GM18511 (cell line): ENCODE results near the gene IKZF1.

Experiments used
- ATAC-seq: cut with Tn5 transposase; IDR thresholded peaks from one replicate; pipeline ENCODE4 v1.9.1; 2021; ENCODE audit warnings: mild to moderate bottlenecking, moderate library complexity; ENCODE audit not compliant: unreplicated experiment

The IKZF1 gene

GRCh38 chr7:50369143-50370026 is 64.9 kb downstream of the IKZF1 start:
- no peak for ATAC-seq

- ATAC-seq: no peak
Observed at GRCh38 chr7:50370884-50371283, 66.4 kb downstream of the IKZF1 start.

- no peak for ATAC-seq
Observed at GRCh38 chr7:50371551-50372021, 67.1 kb downstream of the IKZF1 start.

GRCh38 chr7:50372923-50373322 is 68.4 kb downstream of the IKZF1 start:
- ATAC-seq: no peak

- no peak for ATAC-seq
Observed at GRCh38 chr7:50376056-50376820, 71.7 kb downstream of the IKZF1 start.

GRCh38 chr7:50377356-50377755 is 72.8 kb downstream of the IKZF1 start:
- no peak for ATAC-seq

GRCh38 chr7:50379082-50379481 is 74.6 kb downstream of the IKZF1 start:
- ATAC-seq: no peak

- no peak for ATAC-seq
Observed at GRCh38 chr7:50379539-50379938, 75.0 kb downstream of the IKZF1 start.

- no peak for ATAC-seq
Observed at GRCh38 chr7:50382455-50382854, 77.9 kb downstream of the IKZF1 start.

- ATAC-seq: no peak
Observed at GRCh38 chr7:50387351-50387750, 82.8 kb downstream of the IKZF1 start.

GRCh38 chr7:50389961-50390360 is 85.4 kb downstream of the IKZF1 start:
- ATAC-seq: no peak

- no peak for ATAC-seq
Observed at GRCh38 chr7:50391386-50391785, 86.9 kb downstream of the IKZF1 start.

- peak; percentile 35 for ATAC-seq
Observed at GRCh38 chr7:50393076-50393475, 88.6 kb downstream of the IKZF1 start.

- peak; percentile 43 for ATAC-seq
Observed at GRCh38 chr7:50393547-50394252, 89.2 kb downstream of the IKZF1 start.

GRCh38 chr7:50394315-50394714 is 89.8 kb downstream of the IKZF1 start:
- ATAC-seq: no peak

GRCh38 chr7:50396856-50397255 is 92.3 kb downstream of the IKZF1 start:
- ATAC-seq: peak; percentile 4

- ATAC-seq: peak; percentile 64
Observed at GRCh38 chr7:50397320-50397970, 92.9 kb downstream of the IKZF1 start.

GRCh38 chr7:50397971-50398324 is 93.4 kb downstream of the IKZF1 start:
- ATAC-seq: peak; percentile 28

- ATAC-seq: no peak
Observed at GRCh38 chr7:50399206-50399605, 94.7 kb downstream of the IKZF1 start.

- ATAC-seq: no peak
Observed at GRCh38 chr7:50399635-50400034, 95.1 kb downstream of the IKZF1 start.

- no peak for ATAC-seq
Observed at GRCh38 chr7:50400114-50400513, 95.6 kb downstream of the IKZF1 start.
